Muscle layer of colon (tissue), 2 donors: ENCODE results near the gene REV3L.
"Not testable (repeated sequence)": the region's sequence is repeated elsewhere in the genome, so short reads cannot be mapped to it uniquely, and the experiment has no call there.

Source experiments
- H3K27ac ChIP-seq: one replicate; pipeline ENCODE4 v1.7.0; 2013; ENCODE audit warnings: low read depth, mild to moderate bottlenecking, low read length, moderate library complexity
- H3K27me3 ChIP-seq, 2 donors: one replicate each; pipeline ENCODE4 v1.7.0; 2013; ENCODE audit warnings: low read length in 2 of 2, mild to moderate bottlenecking in 2 of 2; ENCODE audit not compliant: insufficient read depth in 2 of 2, control insufficient read depth in 1 of 2
- H3K36me3 ChIP-seq: one replicate; pipeline ENCODE4 v1.7.0; 2013; ENCODE audit warnings: mild to moderate bottlenecking, low read length; ENCODE audit not compliant: insufficient read depth
- H3K4me1 ChIP-seq: one replicate; pipeline ENCODE4 v1.7.0; 2013; ENCODE audit warnings: mild to moderate bottlenecking, low read length; ENCODE audit not compliant: insufficient read depth
- H3K4me3 ChIP-seq, 2 donors: one replicate each; pipeline ENCODE4 v1.7.0; 2013; ENCODE audit warnings: low read length in 2 of 2, low read depth in 1 of 2, mild to moderate bottlenecking in 1 of 2, moderate library complexity in 1 of 2
- H3K9ac ChIP-seq: one replicate; pipeline ENCODE4 v1.7.0; 2013; ENCODE audit warnings: low read length
- H3K9me3 ChIP-seq: one replicate; pipeline ENCODE4 v1.7.0; 2013; ENCODE audit warnings: mild to moderate bottlenecking, low read length
- donor health status: abdominal sarcoma.
- donor health status: Adenocarcinoma of cecum.

Gene REV3L

GRCh38 chr6:111354758-111355555, 128.1 kb downstream of the REV3L start:
- H3K4me3 ChIP-seq = no peak overlapping the region
- peaks cover 37% of the 10 kb centered on the region for H3K36me3 ChIP-seq

GRCh38 chr6:111353912-111354462, 129.0 kb downstream of the REV3L start:
- Histone ChIP-seq H3K36me3 (peaks cover 46% of the 10 kb centered on the region), H3K4me3 (no peak overlapping the region), H3K4me1 (no peaks in the 10 kb centered on the region), H3K27me3 (no peaks in the 10 kb centered on the region), H3K9ac (no peak overlapping the region), H3K27ac (no peak overlapping the region), H3K9me3 (no peaks in the 10 kb centered on the region)

More at GRCh38 chr6:111354758-111355555, 128.1 kb downstream of the REV3L start:
- Histone ChIP-seq H3K4me1 (no peaks in the 10 kb centered on the region), H3K9ac (no peak overlapping the region), H3K9me3 (no peaks in the 10 kb centered on the region), H3K27ac (no peak overlapping the region), H3K27me3 (no peaks in the 10 kb centered on the region)

- no peak overlapping the region for H3K9ac ChIP-seq
- H3K4me1 ChIP-seq = peaks cover 5% of the 10 kb centered on the region
- no peaks in the 10 kb centered on the region for H3K9me3 ChIP-seq
- H3K36me3 ChIP-seq = peaks cover 33% of the 10 kb centered on the region
- H3K27ac ChIP-seq = no peak overlapping the region
- H3K27me3 ChIP-seq = no peaks in the 10 kb centered on the region
- H3K4me3 ChIP-seq = no peak overlapping the region
Observed at GRCh38 chr6:111347589-111347988, 135.4 kb downstream of the REV3L start.

- Histone ChIP-seq H3K9ac (no peak overlapping the region), H3K27me3 (no peaks in the 10 kb centered on the region), H3K27ac (no peak overlapping the region), H3K4me1 (peaks cover 5% of the 10 kb centered on the region), H3K36me3 (peaks cover 7% of the 10 kb centered on the region), H3K4me3 (no peak overlapping the region), H3K9me3 (no peaks in the 10 kb centered on the region)
Observed at GRCh38 chr6:111342913-111343312, 140.1 kb downstream of the REV3L start.

- Histone ChIP-seq H3K36me3 (peaks cover 4% of the 10 kb centered on the region), H3K27me3 (no peaks in the 10 kb centered on the region), H3K4me1 (no peaks in the 10 kb centered on the region), H3K27ac (no peak overlapping the region), H3K9me3 (no peaks in the 10 kb centered on the region), H3K4me3 (no peak overlapping the region), H3K9ac (no peak overlapping the region)
Observed at GRCh38 chr6:111339294-111339693, 143.7 kb downstream of the REV3L start.

- Histone ChIP-seq H3K4me1 (no peaks in the 10 kb centered on the region), H3K9ac (no peak overlapping the region), H3K4me3 (no peak overlapping the region), H3K27me3 (no peaks in the 10 kb centered on the region), H3K27ac (no peak overlapping the region), H3K36me3 (peaks cover 4% of the 10 kb centered on the region), H3K9me3 (no peaks in the 10 kb centered on the region)
Observed at GRCh38 chr6:111338843-111339242, 144.2 kb downstream of the REV3L start.

- H3K4me3 ChIP-seq = no peak overlapping the region
- H3K9ac ChIP-seq = no peak overlapping the region
- H3K9me3 ChIP-seq = no peaks in the 10 kb centered on the region
- H3K36me3 ChIP-seq = peaks cover 4% of the 10 kb centered on the region
- no peak overlapping the region for H3K27ac ChIP-seq
- H3K4me1 ChIP-seq = no peaks in the 10 kb centered on the region
- H3K27me3 ChIP-seq = no peaks in the 10 kb centered on the region
Observed at GRCh38 chr6:111337829-111338236, 145.2 kb downstream of the REV3L start.

GRCh38 chr6:111329882-111330633, 153.0 kb downstream of the REV3L start:
- Histone ChIP-seq H3K36me3 (peaks cover 41% of the 10 kb centered on the region), H3K9ac (no peak overlapping the region), H3K27ac (no peak overlapping the region), H3K27me3 (no peaks in the 10 kb centered on the region), H3K9me3 (no peaks in the 10 kb centered on the region), H3K4me1 (no peaks in the 10 kb centered on the region), H3K4me3 (no peak overlapping the region)

GRCh38 chr6:111326563-111326962, 156.5 kb downstream of the REV3L start:
- H3K36me3 ChIP-seq = peaks cover 52% of the 10 kb centered on the region
- H3K27ac ChIP-seq = no peak overlapping the region
- H3K4me3 ChIP-seq = no peak overlapping the region
- H3K27me3 ChIP-seq = no peaks in the 10 kb centered on the region
- no peaks in the 10 kb centered on the region for H3K9me3 ChIP-seq
- no peaks in the 10 kb centered on the region for H3K4me1 ChIP-seq
- no peak overlapping the region for H3K9ac ChIP-seq

GRCh38 chr6:111322145-111322544, 160.9 kb downstream of the REV3L start:
- no peaks in the 10 kb centered on the region for H3K4me1 ChIP-seq
- H3K27ac ChIP-seq = no peak overlapping the region
- peaks cover 42% of the 10 kb centered on the region for H3K36me3 ChIP-seq
- no peaks in the 10 kb centered on the region for H3K9me3 ChIP-seq
- H3K9ac ChIP-seq = no peak overlapping the region
- H3K4me3 ChIP-seq = no peak overlapping the region
- no peaks in the 10 kb centered on the region for H3K27me3 ChIP-seq

GRCh38 chr6:111307950-111308349, 175.1 kb downstream of the REV3L start:
- not testable (repeated sequence) for H3K27ac ChIP-seq, H3K4me3 ChIP-seq, H3K4me1 ChIP-seq, H3K27me3 ChIP-seq, H3K9me3 ChIP-seq, H3K9ac ChIP-seq
- H3K36me3 ChIP-seq = peaks cover 52% of the 10 kb centered on the region
